ENCODE data around the gene CATSPERB.
"Not testable (repeated sequence)": the region's sequence is repeated elsewhere in the genome, so short reads cannot be mapped to it uniquely, and the experiment has no call there.

Gene CATSPERB

DNA sequence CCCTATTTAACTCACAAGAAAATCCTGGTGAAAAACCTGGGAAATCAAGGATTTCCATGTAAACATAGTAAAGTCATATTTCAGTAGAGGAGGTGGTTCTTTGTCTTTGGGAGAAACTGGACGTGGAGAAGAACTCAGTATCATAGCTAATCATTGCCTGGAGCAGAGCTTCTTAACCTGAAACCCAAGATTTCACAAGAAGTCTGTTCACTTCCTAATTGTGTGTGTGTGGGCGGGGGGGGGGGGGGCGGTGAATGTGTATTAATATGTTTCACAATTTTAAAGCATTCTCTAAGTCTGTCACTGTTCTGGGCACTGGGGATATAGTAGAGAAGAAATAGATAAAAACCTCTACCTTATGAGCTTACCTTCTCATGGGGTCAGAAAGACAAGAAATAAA is 125.0 kb downstream of the CATSPERB start:
- no peaks in the 10 kb centered on the region for H3K36me3 ChIP-seq (ENCODE audit: control insufficient read depth, insufficient read depth, low read length)
- no peak overlapping the region for H3K4me3 ChIP-seq (ENCODE audit: low read depth, low read length)
- no peaks in the 10 kb centered on the region for H3K27me3 ChIP-seq (ENCODE audit: control insufficient read depth, insufficient read depth, low read length)
- no peak overlapping the region for H3K9ac ChIP-seq (ENCODE audit: low read depth, low read length)
- no peaks in the 10 kb centered on the region for H3K4me1 ChIP-seq (ENCODE audit: control insufficient read depth, insufficient read depth, low read length)
- H3K9me3 ChIP-seq (ENCODE audit: control insufficient read depth, insufficient read depth, low read length) = no peaks in the 10 kb centered on the region

- H3K9ac ChIP-seq (ENCODE audit: low read depth, low read length); H3K4me3 ChIP-seq (ENCODE audit: low read depth, low read length): not testable (repeated sequence)
Observed at GRCh38 chr14:91604611-91605010, 127.3 kb downstream of the CATSPERB start.

GRCh38 chr14:91599994-91600393 is 131.9 kb downstream of the CATSPERB start:
- Histone ChIP-seq H3K27me3 (ENCODE audit: control insufficient read depth, insufficient read depth, low read length) (no peaks in the 10 kb centered on the region), H3K4me1 (ENCODE audit: control insufficient read depth, insufficient read depth, low read length) (no peaks in the 10 kb centered on the region), H3K36me3 (ENCODE audit: control insufficient read depth, insufficient read depth, low read length) (no peaks in the 10 kb centered on the region), H3K9me3 (ENCODE audit: control insufficient read depth, insufficient read depth, low read length) (no peaks in the 10 kb centered on the region), H3K9ac (ENCODE audit: low read depth, low read length) (no peak overlapping the region), H3K4me3 (ENCODE audit: low read depth, low read length) (no peak overlapping the region)

More at GRCh38 chr14:91604611-91605010, 127.3 kb downstream of the CATSPERB start:
- not testable (repeated sequence) for H3K4me1 ChIP-seq (ENCODE audit: control insufficient read depth, insufficient read depth, low read length); H3K36me3 ChIP-seq (ENCODE audit: control insufficient read depth, insufficient read depth, low read length); H3K9me3 ChIP-seq (ENCODE audit: control insufficient read depth, insufficient read depth, low read length); H3K27me3 ChIP-seq (ENCODE audit: control insufficient read depth, insufficient read depth, low read length)

DNA sequence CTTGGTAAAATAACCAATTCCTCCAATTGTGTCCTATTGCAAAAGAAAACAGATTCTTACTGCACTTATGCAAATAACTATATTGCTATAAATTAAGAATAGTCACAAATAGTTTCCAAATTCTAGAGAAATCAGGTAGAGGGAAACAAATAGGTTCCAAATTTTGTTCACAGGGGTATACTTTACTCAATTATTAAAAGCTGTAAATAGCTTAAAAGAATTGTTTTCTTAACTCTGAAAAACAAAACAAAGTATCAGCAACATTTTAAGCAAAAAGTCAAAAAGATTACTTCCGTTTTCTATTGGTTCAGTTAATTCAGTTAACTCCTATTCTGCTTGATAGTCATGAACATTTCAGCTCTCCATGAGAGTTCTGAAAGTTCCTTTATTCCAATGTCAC is 136.2 kb downstream of the CATSPERB start:
- no peaks in the 10 kb centered on the region for H3K9me3 ChIP-seq (ENCODE audit: control insufficient read depth, insufficient read depth, low read length)
- H3K36me3 ChIP-seq (ENCODE audit: control insufficient read depth, insufficient read depth, low read length) = no peaks in the 10 kb centered on the region
- no peak overlapping the region for H3K9ac ChIP-seq (ENCODE audit: low read depth, low read length)
- H3K4me1 ChIP-seq (ENCODE audit: control insufficient read depth, insufficient read depth, low read length) = no peaks in the 10 kb centered on the region
- H3K4me3 ChIP-seq (ENCODE audit: low read depth, low read length) = no peak overlapping the region
- H3K27me3 ChIP-seq (ENCODE audit: control insufficient read depth, insufficient read depth, low read length) = no peaks in the 10 kb centered on the region

DNA sequence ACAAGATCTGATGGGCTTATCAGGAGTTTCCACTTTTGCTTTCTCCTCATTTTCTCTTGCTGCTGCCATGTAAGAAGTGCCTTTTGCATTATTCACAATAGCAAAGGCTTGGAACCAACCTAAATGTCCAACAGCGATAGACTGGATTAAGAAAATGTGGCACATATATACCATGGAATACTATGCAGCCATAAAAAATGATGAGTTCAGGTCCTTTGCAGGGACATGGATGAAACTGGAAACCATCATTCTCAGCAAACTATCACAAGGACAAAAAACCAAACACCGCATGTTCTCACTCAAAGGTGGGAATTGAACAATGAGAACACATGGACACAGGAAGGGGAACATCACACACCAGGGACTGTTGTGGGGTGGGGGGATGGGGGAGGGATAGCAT is 137.9 kb downstream of the CATSPERB start:
- not testable (repeated sequence) for H3K9me3 ChIP-seq (ENCODE audit: control insufficient read depth, insufficient read depth, low read length); H3K9ac ChIP-seq (ENCODE audit: low read depth, low read length); H3K4me3 ChIP-seq (ENCODE audit: low read depth, low read length); H3K36me3 ChIP-seq (ENCODE audit: control insufficient read depth, insufficient read depth, low read length); H3K27me3 ChIP-seq (ENCODE audit: control insufficient read depth, insufficient read depth, low read length); H3K4me1 ChIP-seq (ENCODE audit: control insufficient read depth, insufficient read depth, low read length)

DNA sequence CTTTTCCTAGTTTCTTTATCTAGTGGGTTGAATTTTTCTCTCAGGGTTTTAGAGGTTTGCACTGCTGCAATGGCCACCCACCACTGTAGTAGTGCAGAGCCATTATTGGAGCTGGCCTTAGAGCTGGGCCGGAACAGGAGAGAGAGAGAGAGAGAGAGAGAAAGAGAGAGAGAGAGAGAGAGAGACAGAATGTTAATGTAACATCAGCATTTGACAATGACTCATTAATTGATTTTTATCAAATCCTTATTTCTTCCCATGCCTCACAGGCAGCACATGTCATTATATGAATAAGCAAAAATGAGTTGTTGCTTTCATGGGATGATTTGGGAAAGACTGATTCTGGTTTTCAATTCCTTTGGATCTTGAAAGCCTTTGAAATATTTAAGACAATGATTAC is 145.5 kb downstream of the CATSPERB start:
- Histone ChIP-seq H3K27me3 (ENCODE audit: control insufficient read depth, insufficient read depth, low read length) (no peaks in the 10 kb centered on the region), H3K9me3 (ENCODE audit: control insufficient read depth, insufficient read depth, low read length) (no peaks in the 10 kb centered on the region), H3K36me3 (ENCODE audit: control insufficient read depth, insufficient read depth, low read length) (no peaks in the 10 kb centered on the region), H3K4me1 (ENCODE audit: control insufficient read depth, insufficient read depth, low read length) (peaks cover 9% of the 10 kb centered on the region), H3K4me3 (ENCODE audit: low read depth, low read length) (no peak overlapping the region), H3K9ac (ENCODE audit: low read depth, low read length) (no peak overlapping the region)

- no peak overlapping the region for H3K9ac ChIP-seq (ENCODE audit: low read depth, low read length)
- H3K36me3 ChIP-seq (ENCODE audit: control insufficient read depth, insufficient read depth, low read length) = no peaks in the 10 kb centered on the region
- no peaks in the 10 kb centered on the region for H3K9me3 ChIP-seq (ENCODE audit: control insufficient read depth, insufficient read depth, low read length)
- no peaks in the 10 kb centered on the region for H3K27me3 ChIP-seq (ENCODE audit: control insufficient read depth, insufficient read depth, low read length)
- peaks cover 15% of the 10 kb centered on the region for H3K4me1 ChIP-seq (ENCODE audit: control insufficient read depth, insufficient read depth, low read length)
- H3K4me3 ChIP-seq (ENCODE audit: low read depth, low read length) = no peak overlapping the region
Observed at GRCh38 chr14:91585856-91586255, 146.0 kb downstream of the CATSPERB start.

- Histone ChIP-seq H3K4me1 (ENCODE audit: control insufficient read depth, insufficient read depth, low read length) (peaks cover 19% of the 10 kb centered on the region), H3K9me3 (ENCODE audit: control insufficient read depth, insufficient read depth, low read length) (no peaks in the 10 kb centered on the region), H3K27me3 (ENCODE audit: control insufficient read depth, insufficient read depth, low read length) (peaks cover 12% of the 10 kb centered on the region), H3K4me3 (ENCODE audit: low read depth, low read length) (no peak overlapping the region), H3K36me3 (ENCODE audit: control insufficient read depth, insufficient read depth, low read length) (no peaks in the 10 kb centered on the region), H3K9ac (ENCODE audit: low read depth, low read length) (no peak overlapping the region)
Observed at GRCh38 chr14:91582761-91583160, 149.1 kb downstream of the CATSPERB start.

- peaks cover 23% of the 10 kb centered on the region for H3K27me3 ChIP-seq (ENCODE audit: control insufficient read depth, insufficient read depth, low read length)
- peaks cover 19% of the 10 kb centered on the region for H3K4me1 ChIP-seq (ENCODE audit: control insufficient read depth, insufficient read depth, low read length)
- H3K9ac ChIP-seq (ENCODE audit: low read depth, low read length) = no peak overlapping the region
- H3K9me3 ChIP-seq (ENCODE audit: control insufficient read depth, insufficient read depth, low read length) = no peaks in the 10 kb centered on the region
- H3K4me3 ChIP-seq (ENCODE audit: low read depth, low read length) = peak overlapping the region; percentile 7
- peaks cover 3% of the 10 kb centered on the region for H3K36me3 ChIP-seq (ENCODE audit: control insufficient read depth, insufficient read depth, low read length)
Observed at GRCh38 chr14:91580876-91581577, 150.9 kb downstream of the CATSPERB start.

DNA sequence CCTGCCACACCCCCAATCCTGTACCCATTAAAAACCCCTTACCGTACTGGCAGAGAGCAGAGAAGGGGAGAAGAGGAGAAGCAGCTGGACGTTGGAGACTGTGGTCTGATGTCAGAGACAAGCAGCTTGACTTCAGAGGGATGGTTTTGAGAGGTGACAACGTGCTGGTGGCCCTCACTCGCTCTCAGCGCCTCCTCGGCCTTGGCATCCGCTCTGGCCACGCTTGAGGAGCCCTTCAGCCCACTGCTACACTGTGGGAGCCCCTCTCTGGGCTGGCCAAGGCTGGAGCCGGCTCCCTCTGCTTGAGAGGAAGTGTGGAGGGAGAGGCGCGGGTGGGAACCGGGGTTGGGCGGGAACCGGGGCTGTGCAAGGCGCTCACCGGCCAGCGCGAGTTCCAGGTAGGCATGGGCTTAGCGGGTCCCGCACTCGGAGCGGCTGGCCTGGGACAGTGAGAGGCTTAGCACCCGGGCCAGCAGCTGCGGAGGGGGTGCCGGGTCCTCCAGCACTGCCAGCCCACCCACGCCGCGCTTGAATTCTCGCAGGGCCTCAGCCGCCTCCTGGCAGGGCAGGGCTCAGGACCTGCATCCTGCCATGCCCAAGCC is 154.2 kb downstream of the CATSPERB start:
- H3K27me3 ChIP-seq (ENCODE audit: control insufficient read depth, insufficient read depth, low read length) = peaks cover 55% of the 10 kb centered on the region
- no peak overlapping the region for H3K4me3 ChIP-seq (ENCODE audit: low read depth, low read length)
- H3K36me3 ChIP-seq (ENCODE audit: control insufficient read depth, insufficient read depth, low read length) = peaks cover 3% of the 10 kb centered on the region

DNA sequence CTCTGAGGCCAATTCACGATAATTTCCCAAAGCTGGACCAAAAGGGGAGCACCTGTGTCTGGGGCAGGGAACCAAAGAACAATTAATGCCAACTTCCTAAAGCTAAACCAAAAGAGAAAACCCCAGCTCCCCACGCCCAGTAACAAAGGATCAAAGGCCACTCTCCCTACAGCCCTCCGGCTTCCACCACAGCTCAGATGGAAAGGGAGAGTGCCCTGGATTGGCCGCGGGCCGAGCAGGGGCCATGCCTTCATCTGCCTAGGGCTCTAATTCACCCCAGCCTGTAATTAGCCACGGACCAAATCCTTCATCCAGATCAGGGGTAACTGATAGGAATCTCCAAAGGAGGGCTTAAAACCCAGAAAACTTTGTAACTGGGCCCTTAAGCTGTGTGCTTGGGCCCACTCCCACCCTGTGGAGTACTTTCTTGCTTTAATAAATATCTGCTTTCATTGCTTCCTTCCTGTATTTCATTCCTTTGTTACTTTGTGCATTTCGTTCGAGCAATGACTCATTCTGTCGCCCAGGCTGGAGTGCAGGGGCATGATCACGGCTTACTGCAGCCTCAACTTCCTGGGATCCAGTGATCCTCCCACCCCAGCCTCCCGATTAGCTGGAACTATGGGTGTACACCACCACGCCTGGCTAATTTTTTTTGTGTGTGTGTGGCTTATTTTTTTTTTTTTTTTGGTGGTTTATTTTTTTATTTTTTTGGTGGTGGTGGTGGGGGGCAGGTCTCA is 156.2 kb downstream of the CATSPERB start:
- peaks cover 72% of the 10 kb centered on the region for H3K27me3 ChIP-seq (ENCODE audit: control insufficient read depth, insufficient read depth, low read length)
- no peak overlapping the region for H3K9ac ChIP-seq (ENCODE audit: low read depth, low read length)
- H3K9me3 ChIP-seq (ENCODE audit: control insufficient read depth, insufficient read depth, low read length) = no peaks in the 10 kb centered on the region
- H3K36me3 ChIP-seq (ENCODE audit: control insufficient read depth, insufficient read depth, low read length) = peaks cover 3% of the 10 kb centered on the region
- peak overlapping the region; percentile 4 for H3K4me3 ChIP-seq (ENCODE audit: low read depth, low read length)
- H3K4me1 ChIP-seq (ENCODE audit: control insufficient read depth, insufficient read depth, low read length) = peaks cover 9% of the 10 kb centered on the region

More for the DNA sequence above, 154.2 kb downstream of the CATSPERB start:
- no peaks in the 10 kb centered on the region for H3K9me3 ChIP-seq (ENCODE audit: control insufficient read depth, insufficient read depth, low read length)
- no peak overlapping the region for H3K9ac ChIP-seq (ENCODE audit: low read depth, low read length)
- H3K4me1 ChIP-seq (ENCODE audit: control insufficient read depth, insufficient read depth, low read length) = peaks cover 24% of the 10 kb centered on the region

Data from iPS-15b (cell line).